IgD-negative memory B cell (primary cell): ENCODE measurements around the gene PVALEF. TPM values are rescaled to one million over a fixed set of nuclear protein-coding genes. Genes with fewer than 3 reads are reported as not detected.

ENCODE experiments used
- H3K27ac Mint-ChIP-seq, 3 donors: one replicate each; pipeline ENCODE4 v1.8.0; 2020 to 2022; ENCODE audit warnings: mild to moderate bottlenecking in 3 of 3, mixed read lengths in 3 of 3, moderate library complexity in 1 of 3
- H3K27me3 Mint-ChIP-seq: one replicate; pipeline ENCODE4 v1.8.0; 2021; ENCODE audit warnings: mixed read lengths
- H3K36me3 Mint-ChIP-seq: one replicate; pipeline ENCODE4 v1.8.0; 2020; ENCODE audit warnings: mild to moderate bottlenecking, mixed read lengths
- H3K4me1 Mint-ChIP-seq, 3 donors: one replicate each; pipeline ENCODE4 v1.8.0; 2020 to 2022; ENCODE audit warnings: mixed read lengths in 3 of 3, mild to moderate bottlenecking in 1 of 3
- H3K4me3 Mint-ChIP-seq, 4 donors: one replicate each; pipeline ENCODE4 v1.8.0; 2020 to 2022; ENCODE audit warnings: mild to moderate bottlenecking in 4 of 4, mixed read lengths in 4 of 4, moderate library complexity in 3 of 4
- H3K9me3 Mint-ChIP-seq, 3 donors: one replicate each; pipeline ENCODE4 v1.8.0; 2020 to 2021; ENCODE audit warnings: mixed read lengths in 3 of 3, mild to moderate bottlenecking in 1 of 3
- polyA plus RNA-seq: library from polyadenylated mRNA; unstranded; fragments of 300-500 nt; fragmentation: Illumina TruSeq; gene quantifications from one replicate; pipeline ENCODE4 v1.2.3, GENCODE V29; 2021

PVALEF gene
- polyA plus RNA-seq, 1 donor from 2014 or later, result not detected

DNA sequence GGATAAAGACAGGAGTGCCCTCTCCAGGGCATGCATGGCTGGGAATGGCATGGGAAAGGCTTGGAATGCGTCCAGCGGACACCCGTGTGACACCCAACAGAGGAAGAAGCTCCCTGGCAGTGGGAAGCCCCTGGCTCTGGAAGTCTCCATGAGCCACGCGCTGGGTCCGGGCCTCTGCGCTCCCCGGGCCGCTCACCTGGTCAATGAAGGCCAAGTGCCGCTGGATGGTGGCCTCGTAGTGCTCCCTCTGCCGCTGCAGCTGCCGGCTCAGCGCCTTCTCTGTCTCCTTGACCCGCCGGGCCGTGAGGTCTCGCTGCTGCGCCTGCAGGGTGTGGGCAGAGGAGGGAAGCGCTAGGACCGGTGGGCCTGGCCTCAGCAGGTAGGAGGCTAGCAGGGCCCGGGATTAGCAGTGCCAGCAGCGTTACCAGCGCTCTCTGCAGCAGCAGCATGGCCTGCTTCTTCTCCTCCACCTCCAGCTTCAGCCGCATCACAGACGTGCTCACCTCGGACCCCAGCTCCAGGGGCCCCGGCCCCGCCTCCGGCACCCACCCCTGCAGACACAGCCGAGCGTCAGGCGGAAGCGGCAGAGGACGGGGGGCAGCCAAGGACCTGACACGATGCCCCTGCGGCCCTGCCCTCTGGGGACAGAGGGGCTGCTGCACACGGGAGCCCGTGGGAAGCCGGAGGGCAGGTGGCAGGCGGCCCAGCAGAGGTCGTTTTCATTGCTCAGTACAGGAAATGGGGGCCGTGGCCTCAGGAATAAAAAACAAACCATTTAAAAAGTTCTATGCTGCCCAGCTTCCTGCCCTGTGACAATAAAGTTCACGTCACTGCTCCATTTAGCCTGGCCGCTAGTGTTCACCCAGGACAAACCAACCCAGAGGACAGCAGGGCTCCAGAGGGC, 31.4 kb downstream of the PVALEF start:
- Mint-ChIP-seq H3K27ac (no peak overlapping the region), H3K36me3 (no peaks in the 10 kb centered on the region), H3K4me3 (no peak overlapping the region), H3K4me1 (no peaks in the 10 kb centered on the region), H3K9me3 (no peaks in the 10 kb centered on the region), H3K27me3 (no peaks in the 10 kb centered on the region)

DNA sequence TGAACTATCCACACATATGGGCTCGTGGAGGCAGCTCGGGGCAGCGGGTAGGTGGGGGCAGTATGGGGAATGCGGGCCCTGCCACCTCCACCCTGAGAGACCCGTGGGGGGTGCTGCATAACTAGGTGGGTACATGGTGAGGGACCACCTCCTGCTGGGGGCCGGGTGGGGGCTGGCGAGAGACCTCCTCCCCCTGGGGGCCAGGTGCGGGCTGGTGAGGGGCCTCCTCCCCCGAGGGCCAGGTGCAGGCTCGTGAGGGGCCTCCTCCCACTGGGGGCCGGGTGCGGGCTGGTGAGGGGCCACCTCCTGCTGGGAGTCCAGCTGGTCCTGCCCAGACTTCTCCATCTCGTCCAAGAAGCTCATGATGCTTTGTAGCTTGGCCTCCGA, 32.1 kb downstream of the PVALEF start:
- peaks cover 2% of the 10 kb centered on the region for H3K36me3 Mint-ChIP-seq
- no peaks in the 10 kb centered on the region for H3K4me1 Mint-ChIP-seq
- H3K27me3 Mint-ChIP-seq, result no peaks in the 10 kb centered on the region

DNA sequence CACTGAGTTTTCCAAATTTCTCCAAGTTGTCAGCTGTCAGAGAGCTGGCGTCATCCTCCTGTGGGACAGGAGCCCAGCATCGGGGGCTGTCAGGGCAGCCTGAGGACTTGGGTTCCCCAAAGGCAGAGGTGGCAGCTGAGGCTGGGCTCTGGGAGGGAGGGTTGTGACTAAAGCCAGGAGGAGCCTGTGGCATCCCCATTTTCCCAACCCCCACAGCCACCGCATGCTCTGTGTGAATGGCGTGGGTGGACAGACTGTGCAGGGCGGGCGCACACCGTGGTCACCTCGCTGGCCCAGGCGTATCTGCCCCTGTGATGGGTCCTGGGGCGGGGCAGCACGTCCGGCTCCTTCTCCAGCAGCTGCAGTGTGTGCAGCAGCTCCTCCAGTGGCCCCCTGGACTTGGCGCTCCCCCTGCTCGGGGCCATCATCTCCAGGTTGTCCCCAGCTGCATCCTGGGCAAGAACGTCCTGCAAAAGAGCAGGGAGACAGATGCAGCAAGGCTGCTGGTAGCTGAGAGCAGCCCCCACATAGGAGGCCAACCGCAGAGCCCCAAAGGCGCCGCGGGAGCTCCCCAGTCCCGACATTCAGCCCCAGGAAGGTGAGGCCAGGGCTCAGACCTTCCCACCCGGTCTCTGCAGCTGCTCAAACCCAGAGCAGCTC, 32.7 kb downstream of the PVALEF start:
- Mint-ChIP-seq H3K27ac (no peak overlapping the region), H3K4me3 (no peak overlapping the region)

More for the DNA sequence above, 32.1 kb downstream of the PVALEF start:
- Mint-ChIP-seq H3K9me3 (no peaks in the 10 kb centered on the region), H3K27ac (no peak overlapping the region), H3K4me3 (no peak overlapping the region)

DNA sequence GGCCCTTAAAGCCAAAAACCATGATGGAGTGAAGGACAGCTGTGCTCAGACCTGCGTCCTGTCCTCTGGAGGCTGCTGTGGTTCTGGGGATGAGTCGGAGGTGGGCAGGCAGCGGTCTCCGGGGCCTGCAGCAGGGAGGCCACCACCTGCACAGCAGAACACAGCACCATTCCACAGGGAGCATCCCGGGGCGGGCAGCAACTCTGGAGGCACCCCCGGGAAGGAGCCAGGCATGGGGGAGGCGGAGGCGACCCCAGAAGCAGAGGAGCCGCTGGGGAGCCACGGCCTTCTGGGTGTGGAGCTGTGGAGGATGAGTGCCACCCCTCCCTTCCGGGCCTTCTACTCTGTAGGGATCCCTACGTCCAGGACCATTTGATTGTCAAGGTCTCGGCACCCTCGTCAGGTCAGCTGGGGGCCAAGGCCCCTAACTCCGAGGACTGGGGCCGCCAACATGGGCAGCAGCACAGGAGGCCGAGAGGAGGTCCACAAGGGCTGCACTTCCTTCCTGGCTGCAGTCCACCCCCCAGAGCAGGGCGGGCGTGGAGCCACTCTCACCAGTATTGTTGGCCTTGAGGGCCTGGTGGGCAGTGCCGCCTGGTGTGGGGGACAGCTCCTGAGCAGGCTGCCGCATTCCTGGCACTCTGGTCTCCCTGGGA, 33.6 kb downstream of the PVALEF start:
- Mint-ChIP-seq H3K4me1 (no peaks in the 10 kb centered on the region), H3K9me3 (no peaks in the 10 kb centered on the region), H3K4me3 (no peak overlapping the region), H3K27me3 (no peaks in the 10 kb centered on the region), H3K27ac (no peak overlapping the region), H3K36me3 (peaks cover 2% of the 10 kb centered on the region)

More for the DNA sequence above, 32.7 kb downstream of the PVALEF start:
- Mint-ChIP-seq H3K9me3 (no peaks in the 10 kb centered on the region), H3K4me1 (no peaks in the 10 kb centered on the region), H3K27me3 (no peaks in the 10 kb centered on the region), H3K36me3 (peaks cover 2% of the 10 kb centered on the region)

DNA sequence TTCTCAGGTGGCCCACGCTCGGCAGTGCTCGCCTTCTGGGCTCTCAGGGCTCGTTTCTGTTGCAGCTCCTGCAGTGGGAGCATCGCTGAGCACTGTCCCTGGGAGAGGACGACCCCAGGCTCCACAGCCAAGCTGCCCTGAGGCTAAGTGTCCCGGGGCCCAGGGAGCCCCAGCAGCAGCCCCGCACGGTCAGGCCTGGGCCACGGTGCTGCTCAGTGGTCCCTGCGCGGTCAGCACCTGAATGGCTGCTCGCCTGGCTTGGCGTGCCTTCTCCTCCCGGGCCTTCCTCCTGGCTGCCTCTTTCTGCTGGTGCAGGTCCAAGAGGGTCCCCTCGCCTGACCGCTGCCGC, 34.1 kb downstream of the PVALEF start:
- H3K9me3 Mint-ChIP-seq, result no peaks in the 10 kb centered on the region
- H3K27ac Mint-ChIP-seq, result no peak overlapping the region
- H3K4me3 Mint-ChIP-seq, result no peak overlapping the region
- no peaks in the 10 kb centered on the region for H3K27me3 Mint-ChIP-seq
- H3K4me1 Mint-ChIP-seq, result peaks cover 0 to 2% (median 0%) of the 10 kb centered on the region in 3 donors
- peaks cover 2% of the 10 kb centered on the region for H3K36me3 Mint-ChIP-seq

DNA sequence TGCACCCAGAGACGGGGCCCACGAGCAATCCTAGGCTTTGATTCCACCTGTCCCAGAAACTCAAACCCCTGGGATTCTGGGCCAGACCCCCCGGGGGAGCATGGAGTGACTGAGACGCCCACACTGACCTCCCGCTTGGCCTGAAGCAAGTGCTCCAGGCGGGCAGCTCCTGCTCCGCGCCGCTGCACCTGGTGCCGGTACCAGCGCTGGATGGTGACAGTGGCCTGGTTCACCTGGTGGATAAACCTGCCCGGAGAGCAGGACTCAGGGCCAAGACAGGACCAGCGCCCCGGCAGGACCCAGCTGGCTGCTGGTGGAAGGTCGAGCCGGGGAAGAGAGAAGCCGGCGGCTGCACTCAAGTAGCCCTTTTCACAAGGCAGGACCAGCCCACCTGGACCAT, 34.9 kb downstream of the PVALEF start:
- Mint-ChIP-seq H3K36me3 (peaks cover 2% of the 10 kb centered on the region), H3K4me1 (peaks cover 0 to 2% (median 0%) of the 10 kb centered on the region in 3 donors), H3K27ac (no peak overlapping the region), H3K4me3 (no peak overlapping the region), H3K27me3 (no peaks in the 10 kb centered on the region), H3K9me3 (no peaks in the 10 kb centered on the region)

DNA sequence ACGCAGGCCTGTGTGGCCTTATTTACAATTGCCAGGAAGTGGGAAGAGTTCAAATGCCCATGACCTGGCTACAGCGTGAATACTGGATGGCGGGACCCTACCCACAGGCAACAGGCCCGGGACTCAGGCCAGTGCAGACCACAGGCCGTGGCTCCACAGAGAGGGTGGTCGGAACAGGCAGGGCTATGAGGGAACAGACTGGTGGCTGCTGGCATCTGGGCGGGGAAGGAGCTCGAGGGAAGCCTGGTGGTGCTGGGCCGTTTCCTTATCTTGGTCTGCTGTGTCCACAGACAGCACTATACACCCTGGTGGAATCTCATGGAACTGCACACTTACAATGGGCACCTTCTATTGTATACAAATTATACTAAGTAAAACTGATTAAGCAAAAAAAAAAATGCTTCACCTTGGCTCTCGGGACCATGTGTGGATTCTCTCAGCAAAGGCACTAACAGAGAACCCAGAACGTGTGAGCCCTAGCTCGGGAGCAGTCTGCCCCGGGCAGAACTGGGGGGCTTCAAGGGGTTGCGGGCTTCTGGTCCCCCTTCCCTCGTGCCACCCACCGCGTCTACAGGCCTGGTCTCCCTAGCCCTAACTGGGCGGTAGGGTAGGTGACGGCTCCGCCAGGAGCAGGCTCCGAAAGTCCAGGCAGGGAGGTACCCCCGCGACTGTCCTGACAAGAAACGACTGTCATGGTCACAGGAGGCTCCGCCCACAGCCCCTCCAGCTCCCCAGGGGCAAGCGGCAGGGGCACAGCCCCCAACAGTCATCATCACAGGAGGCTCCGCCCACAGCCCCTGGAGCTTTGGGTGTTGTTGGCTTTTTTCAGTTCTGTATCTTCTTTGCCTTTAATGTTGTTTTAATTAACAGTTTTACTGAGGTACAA, 35.6 kb downstream of the PVALEF start:
- Mint-ChIP-seq H3K4me3 (no peak overlapping the region), H3K27ac (no peak overlapping the region), H3K9me3 (no peaks in the 10 kb centered on the region), H3K27me3 (no peaks in the 10 kb centered on the region), H3K36me3 (peaks cover 2% of the 10 kb centered on the region), H3K4me1 (peaks cover 0 to 2% (median 0%) of the 10 kb centered on the region in 3 donors)

DNA sequence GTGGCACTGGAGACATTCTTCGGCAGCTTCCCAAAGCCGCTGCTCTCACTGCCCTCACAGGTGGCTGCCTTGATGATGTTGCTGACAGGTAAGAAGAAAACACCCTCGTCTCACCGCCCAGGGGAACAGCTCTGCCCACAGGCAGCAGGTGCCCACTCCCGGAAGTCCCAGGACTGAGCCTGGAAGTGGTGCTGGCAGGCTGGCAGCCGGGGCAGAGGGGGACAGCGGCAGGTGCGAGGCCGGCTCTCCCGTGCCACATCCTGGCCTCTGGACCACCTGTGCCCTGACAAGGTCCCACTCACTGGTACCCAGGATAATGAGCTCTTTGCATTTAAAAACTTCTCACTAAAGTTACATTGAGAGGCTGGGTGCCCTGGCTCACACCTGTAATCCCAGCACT, 37.0 kb downstream of the PVALEF start:
- H3K9me3 Mint-ChIP-seq, result no peaks in the 10 kb centered on the region
- peaks cover 0 to 2% (median 0%) of the 10 kb centered on the region in 3 donors for H3K4me1 Mint-ChIP-seq
- H3K27ac Mint-ChIP-seq, result no peak overlapping the region
- peaks cover 2% of the 10 kb centered on the region for H3K36me3 Mint-ChIP-seq
- no peak overlapping the region for H3K4me3 Mint-ChIP-seq
- H3K27me3 Mint-ChIP-seq, result no peaks in the 10 kb centered on the region

DNA sequence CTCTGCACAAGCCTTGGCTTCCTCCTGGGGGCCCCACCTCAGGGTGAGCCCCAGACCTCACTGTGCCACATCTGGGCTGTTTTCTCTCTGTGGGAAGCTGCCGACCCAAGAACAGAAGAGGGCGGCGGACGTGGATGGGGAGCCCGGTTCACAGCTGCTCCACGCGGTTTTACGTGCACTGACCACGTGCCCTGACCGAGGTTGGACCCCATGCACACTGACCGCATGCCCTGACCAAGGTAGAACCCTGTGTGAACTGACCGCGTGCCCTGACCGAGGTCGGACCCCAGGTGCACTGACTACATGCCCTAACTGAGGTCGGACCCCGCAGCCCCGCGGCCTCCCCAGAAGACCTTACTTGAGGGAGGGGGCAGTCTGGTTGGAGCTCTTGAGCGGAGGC, 37.8 kb downstream of the PVALEF start:
- H3K9me3 Mint-ChIP-seq, result no peaks in the 10 kb centered on the region
- no peaks in the 10 kb centered on the region for H3K27me3 Mint-ChIP-seq
- H3K36me3 Mint-ChIP-seq, result peaks cover 2% of the 10 kb centered on the region
- no peak overlapping the region for H3K4me3 Mint-ChIP-seq
- peaks cover 0 to 3% (median 2%) of the 10 kb centered on the region in 3 donors for H3K4me1 Mint-ChIP-seq
- H3K27ac Mint-ChIP-seq, result no peak overlapping the region

DNA sequence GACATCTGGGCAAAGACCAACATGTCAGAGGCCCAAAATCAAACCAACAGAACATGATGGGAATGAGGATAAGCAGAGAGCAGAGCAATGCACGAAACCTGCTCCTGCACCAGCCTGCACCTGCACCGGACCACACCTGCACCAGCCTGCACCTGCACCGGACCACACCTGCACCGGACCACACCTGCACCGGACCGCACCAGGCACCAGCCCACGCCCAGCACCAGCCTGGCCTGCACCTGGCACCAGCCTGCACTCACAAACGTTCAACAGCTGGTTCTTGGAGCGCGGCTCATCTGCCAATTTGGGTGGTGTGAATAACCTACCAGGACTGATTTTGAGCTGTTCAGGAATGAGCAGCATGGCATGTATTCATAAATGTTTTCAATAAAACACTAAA, 39.3 kb downstream of the PVALEF start:
- Mint-ChIP-seq H3K27ac (no peak overlapping the region), H3K4me1 (peaks cover 0 to 3% (median 2%) of the 10 kb centered on the region in 3 donors), H3K36me3 (peaks cover 2% of the 10 kb centered on the region)

DNA sequence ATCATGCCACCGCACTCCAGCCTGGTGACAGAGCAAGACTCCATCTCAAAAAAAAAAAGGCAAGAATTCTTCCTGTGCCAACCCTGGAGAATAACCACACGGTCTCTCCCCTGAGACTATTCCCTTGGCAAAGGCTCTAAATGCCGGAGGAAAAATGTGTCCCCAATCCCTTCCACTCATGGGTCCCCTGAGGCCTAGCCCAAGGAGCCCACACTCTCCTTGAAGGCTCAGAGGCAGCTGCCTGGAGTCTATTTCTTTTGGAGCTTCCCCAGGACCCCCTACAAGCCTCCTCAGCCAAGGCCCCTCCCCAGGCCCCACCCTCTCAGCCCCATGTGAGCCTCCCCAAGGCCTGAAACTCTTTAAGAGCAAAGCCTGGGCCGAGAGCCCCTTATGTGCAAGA, 40.9 kb downstream of the PVALEF start:
- Mint-ChIP-seq H3K4me1 (peaks cover 0 to 3% (median 3%) of the 10 kb centered on the region in 3 donors), H3K27me3 (no peaks in the 10 kb centered on the region), H3K27ac (no peak overlapping the region), H3K36me3 (peaks cover 2% of the 10 kb centered on the region), H3K4me3 (no peak overlapping the region), H3K9me3 (no peaks in the 10 kb centered on the region)

More for the DNA sequence above, 39.3 kb downstream of the PVALEF start:
- Mint-ChIP-seq H3K9me3 (no peaks in the 10 kb centered on the region), H3K4me3 (no peak overlapping the region), H3K27me3 (no peaks in the 10 kb centered on the region)

DNA sequence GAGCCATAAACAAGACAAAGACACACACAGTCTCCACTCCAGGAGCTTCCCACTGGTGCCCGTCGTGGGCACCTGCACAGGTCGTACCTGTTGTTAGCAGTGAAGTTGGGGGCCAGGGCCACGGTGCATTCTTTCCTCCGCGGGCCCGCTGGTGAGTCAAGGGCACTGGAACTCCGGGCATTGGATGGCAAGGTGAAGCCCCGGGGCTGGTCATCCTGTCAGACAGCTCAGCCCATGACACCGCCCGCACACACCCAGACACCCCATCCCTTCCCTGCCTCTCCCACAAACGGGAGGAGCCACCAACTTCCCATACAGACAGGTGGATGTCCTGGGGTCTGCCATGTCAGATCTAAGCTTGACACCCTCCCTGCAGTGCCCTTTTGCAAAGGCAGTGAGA, 41.4 kb downstream of the PVALEF start:
- Mint-ChIP-seq H3K36me3 (peaks cover 2% of the 10 kb centered on the region), H3K9me3 (no peaks in the 10 kb centered on the region), H3K27ac (no peak overlapping the region), H3K4me3 (no peak overlapping the region), H3K4me1 (peaks cover 0 to 3% (median 3%) of the 10 kb centered on the region in 3 donors), H3K27me3 (no peaks in the 10 kb centered on the region)

DNA sequence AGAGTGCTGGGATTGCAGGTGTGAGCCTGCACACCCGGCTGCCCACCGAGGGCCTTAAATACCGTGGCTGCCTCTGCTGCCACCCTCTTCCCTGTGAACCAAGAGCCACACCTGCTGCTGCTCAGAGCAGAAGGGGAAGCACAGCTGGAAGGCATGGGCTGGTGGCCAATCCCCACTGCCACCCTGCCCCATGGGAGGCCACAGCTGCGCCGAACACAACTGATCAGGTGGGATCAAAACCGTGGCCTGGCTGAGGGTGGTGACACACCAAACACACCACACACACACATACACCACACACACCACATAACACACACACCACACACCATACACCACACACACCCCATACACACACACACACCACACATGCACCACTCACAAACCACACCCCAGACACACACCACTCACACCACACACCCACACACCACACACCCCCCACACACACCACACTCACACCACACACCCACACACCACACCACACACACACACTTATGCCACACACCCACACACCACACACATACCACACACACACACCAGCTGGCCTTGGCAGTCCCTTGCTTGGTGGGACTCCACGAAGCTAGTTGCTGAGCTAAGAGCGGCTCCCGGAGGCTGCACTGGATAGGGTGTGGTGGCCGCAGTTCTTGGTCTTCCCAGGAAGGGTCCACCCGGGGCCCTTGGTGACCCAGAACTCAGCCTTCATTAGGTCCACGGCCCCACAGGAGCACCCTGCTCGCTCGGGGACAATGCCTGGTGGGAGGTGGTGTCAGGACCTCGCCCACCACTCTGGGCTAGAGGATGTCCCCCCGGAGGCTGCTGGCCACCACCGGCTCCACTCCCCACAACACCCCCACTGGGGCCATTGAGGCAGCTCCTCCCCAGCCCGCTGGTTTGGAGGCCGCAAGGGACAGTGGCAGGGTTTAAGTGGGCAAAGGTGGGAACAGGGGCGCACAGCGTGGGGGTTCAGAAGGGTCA, 42.6 kb downstream of the PVALEF start:
- peak overlapping the region in 1 of 3 donors; percentile 20 for H3K27ac Mint-ChIP-seq
- H3K9me3 Mint-ChIP-seq, result no peaks in the 10 kb centered on the region
- no peak overlapping the region for H3K4me3 Mint-ChIP-seq
- peaks cover 0 to 6% (median 5%) of the 10 kb centered on the region in 3 donors for H3K4me1 Mint-ChIP-seq
- peaks cover 2% of the 10 kb centered on the region for H3K36me3 Mint-ChIP-seq
- no peaks in the 10 kb centered on the region for H3K27me3 Mint-ChIP-seq
